BE2C (cell line): ENCODE measurements around the gene H2AZ2.
"Not testable (repeated sequence)": the region's sequence is repeated elsewhere in the genome, so short reads cannot be mapped to it uniquely, and the experiment has no call there.

Source experiments
- DNase-seq: peaks from one replicate; pipeline ENCODE4 v3.0.0-alpha.2; 2020
- H3K27me3 ChIP-seq: fragments of 250-450 bp; sonication (Bioruptor Pico); 2 replicates; pipeline ENCODE4 v1.5.1; 2020; ENCODE audit warnings: mild to moderate bottlenecking
- H3K36me3 ChIP-seq: fragments of 250-450 bp; sonication (Bioruptor Pico); 2 replicates; pipeline ENCODE4 v1.5.1; 2020; ENCODE audit warnings: mild to moderate bottlenecking
- H3K4me1 ChIP-seq: fragments of 250-450 bp; sonication (Bioruptor Pico); 2 replicates; pipeline ENCODE4 v1.5.1; 2020
- H3K4me3 ChIP-seq: 2 replicates; pipeline ENCODE4 v1.5.1; 2011; ENCODE audit warnings: low read depth, low read length
- H3K9me3 ChIP-seq: fragments of 250-450 bp; sonication (Bioruptor Pico); 2 replicates; pipeline ENCODE4 v1.5.1; 2020
- TF ChIP-seq, protein P1 (sequence below): IDR thresholded peaks from 2 replicates; pipeline ENCODE4 v1.5.1; 2012; ENCODE audit warnings: mild to moderate bottlenecking, low read depth, low read length

The H2AZ2 gene

DNA sequence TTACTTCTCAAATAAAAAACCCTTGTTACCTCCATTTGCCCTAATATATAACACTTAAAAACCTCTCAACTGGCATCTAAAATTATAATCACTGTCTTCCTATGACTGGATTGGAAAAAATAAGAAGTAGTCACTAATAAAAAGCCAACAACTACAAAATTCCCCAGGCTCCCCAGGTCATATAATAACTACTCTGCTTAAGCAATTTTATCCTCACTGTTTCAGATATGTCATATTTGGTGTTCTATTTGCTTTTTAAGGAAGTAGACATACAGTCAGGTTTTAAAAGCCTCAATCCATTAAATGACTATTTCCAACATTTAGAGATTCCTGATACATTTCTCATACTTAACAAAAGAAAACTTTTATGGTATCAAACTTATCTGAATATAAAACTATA, 2.4 kb downstream of the H2AZ2 start:
- no peaks in the 10 kb centered on the region for H3K9me3 ChIP-seq
- TF ChIP-seq, protein P1, sequence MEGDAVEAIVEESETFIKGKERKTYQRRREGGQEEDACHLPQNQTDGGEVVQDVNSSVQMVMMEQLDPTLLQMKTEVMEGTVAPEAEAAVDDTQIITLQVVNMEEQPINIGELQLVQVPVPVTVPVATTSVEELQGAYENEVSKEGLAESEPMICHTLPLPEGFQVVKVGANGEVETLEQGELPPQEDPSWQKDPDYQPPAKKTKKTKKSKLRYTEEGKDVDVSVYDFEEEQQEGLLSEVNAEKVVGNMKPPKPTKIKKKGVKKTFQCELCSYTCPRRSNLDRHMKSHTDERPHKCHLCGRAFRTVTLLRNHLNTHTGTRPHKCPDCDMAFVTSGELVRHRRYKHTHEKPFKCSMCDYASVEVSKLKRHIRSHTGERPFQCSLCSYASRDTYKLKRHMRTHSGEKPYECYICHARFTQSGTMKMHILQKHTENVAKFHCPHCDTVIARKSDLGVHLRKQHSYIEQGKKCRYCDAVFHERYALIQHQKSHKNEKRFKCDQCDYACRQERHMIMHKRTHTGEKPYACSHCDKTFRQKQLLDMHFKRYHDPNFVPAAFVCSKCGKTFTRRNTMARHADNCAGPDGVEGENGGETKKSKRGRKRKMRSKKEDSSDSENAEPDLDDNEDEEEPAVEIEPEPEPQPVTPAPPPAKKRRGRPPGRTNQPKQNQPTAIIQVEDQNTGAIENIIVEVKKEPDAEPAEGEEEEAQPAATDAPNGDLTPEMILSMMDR, result no peak
- H3K27me3 ChIP-seq, result no peaks in the 10 kb centered on the region
- no peak for DNase-seq
- H3K36me3 ChIP-seq, result peaks cover 24% of the 10 kb centered on the region
- peak overlapping the region; percentile 94 for H3K4me3 ChIP-seq
- no peaks in the 10 kb centered on the region for H3K4me1 ChIP-seq

DNA sequence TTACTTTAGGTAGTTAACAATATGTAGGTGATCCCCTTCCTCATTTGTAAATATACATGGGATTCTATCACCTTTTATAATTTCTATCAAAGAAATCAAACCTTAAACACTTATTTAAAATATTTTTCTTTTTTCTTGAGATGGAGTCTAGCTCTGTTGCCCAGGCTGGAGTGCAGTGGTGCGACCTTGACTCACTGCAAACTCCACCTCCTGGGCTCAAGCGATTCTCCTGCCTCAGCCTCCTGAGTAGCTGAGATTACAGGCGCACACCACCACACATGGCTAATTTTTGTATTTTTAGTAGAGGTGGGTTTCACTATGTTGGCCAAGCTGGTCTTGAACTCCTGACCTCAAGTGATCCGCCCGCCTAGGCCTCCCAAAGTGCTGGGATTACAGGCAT, 4.4 kb downstream of the H2AZ2 start:
- not testable (repeated sequence) for H3K27me3 ChIP-seq, H3K4me1 ChIP-seq, H3K9me3 ChIP-seq, DNase-seq, H3K4me3 ChIP-seq
- H3K36me3 ChIP-seq, result peaks cover 37% of the 10 kb centered on the region

DNA sequence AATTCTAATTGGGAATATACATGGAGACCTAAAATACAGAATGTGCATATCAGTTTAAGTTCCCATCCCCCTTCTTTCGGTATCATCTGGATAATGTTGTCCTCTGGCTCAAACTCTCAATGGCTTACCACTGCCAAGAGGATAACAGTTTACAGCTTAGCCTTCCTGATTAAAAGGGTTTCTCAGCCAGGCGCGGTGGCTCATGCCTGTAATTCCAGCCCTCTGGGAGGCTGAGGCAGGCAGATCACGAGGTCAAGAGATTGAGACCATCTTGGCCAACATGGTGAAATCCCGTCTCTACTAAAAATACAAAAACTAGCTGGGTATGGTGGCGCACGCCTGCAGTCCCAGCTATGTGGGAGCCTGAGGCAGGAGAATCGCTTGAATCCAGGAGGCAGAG, 5.2 kb downstream of the H2AZ2 start:
- peaks cover 42% of the 10 kb centered on the region for H3K36me3 ChIP-seq
- not testable (repeated sequence) for DNase-seq, H3K4me3 ChIP-seq, H3K4me1 ChIP-seq, H3K27me3 ChIP-seq, H3K9me3 ChIP-seq

DNA sequence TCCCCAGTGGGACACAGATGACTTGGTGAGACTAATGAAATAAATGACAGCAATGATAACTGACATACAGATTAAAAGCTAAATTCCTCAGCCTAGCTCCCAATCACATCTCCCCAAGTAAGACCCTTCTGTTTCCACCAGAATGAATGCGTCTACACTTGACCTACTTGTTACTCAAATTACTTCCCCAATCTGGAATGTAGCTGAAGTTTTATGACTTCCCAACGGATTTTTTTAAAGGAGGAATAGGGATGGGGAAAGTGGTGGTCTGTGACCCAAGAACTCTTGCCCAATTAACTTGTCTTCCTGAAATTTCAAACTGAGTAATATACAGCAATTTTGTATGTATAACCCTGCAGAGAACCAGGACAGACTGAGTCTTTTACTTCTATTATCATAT, 9.1 kb downstream of the H2AZ2 start:
- no peaks in the 10 kb centered on the region for H3K27me3 ChIP-seq
- H3K9me3 ChIP-seq, result no peaks in the 10 kb centered on the region
- TF ChIP-seq, protein P1, result no peak
- H3K4me3 ChIP-seq, result no peak overlapping the region
- no peak for DNase-seq
- H3K36me3 ChIP-seq, result peaks cover 68% of the 10 kb centered on the region
- no peaks in the 10 kb centered on the region for H3K4me1 ChIP-seq

DNA sequence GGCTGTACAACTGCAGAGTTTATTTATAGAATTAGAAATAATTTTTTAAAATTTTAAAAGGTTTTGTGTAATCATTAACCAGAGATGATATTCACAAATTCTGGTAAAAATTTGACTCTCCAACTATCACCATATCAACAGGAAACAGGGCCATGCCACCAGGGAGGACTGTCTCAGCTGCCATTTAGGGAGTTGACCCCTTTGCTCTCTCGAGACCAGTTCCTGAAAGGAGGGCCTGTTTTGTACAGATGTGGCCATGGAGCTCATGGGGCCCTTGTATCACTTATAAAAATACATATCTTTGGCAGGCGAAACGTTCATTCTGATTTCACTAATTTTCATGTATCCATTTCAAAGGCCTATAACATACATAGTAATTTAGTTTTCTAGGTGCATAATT, 20.3 kb downstream of the H2AZ2 start:
- Histone ChIP-seq H3K4me3 (no peak overlapping the region), H3K36me3 (peaks cover 69% of the 10 kb centered on the region), H3K9me3 (no peaks in the 10 kb centered on the region), H3K4me1 (no peaks in the 10 kb centered on the region), H3K27me3 (no peaks in the 10 kb centered on the region)
- TF ChIP-seq, protein P1, result no peak
- DNase-seq, result no peak

DNA sequence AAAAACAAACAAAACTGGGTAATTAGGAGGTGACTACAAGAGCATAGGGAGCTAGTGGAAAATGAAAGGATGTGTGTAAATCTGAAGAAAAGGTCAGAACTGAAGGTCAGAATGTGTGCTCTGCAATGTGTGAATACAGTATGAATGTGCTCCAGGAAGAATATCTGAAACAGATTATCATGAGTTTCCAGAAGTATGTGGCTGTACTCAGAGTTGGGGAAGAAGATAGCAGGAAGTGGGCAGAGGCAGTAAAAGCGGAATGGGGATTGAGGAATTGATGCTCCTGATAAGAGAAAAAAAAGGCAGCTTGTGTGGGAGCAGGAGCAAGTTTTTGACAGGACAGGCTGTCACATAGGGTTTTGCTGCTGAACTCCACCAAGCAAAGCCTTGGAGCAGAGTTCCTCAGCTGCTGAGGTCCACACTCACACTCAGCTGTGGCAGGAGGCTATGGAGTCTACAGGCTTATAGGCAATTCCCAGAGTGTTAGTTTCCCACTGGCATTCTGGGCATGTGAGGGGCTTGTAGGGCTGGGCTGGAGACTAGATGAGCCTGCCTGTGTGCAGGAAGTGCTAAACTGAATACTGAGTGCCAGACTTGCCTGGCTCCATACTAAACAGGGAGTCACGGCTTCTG, 22.9 kb downstream of the H2AZ2 start:
- TF ChIP-seq, protein P1, result no peak
- no peaks in the 10 kb centered on the region for H3K9me3 ChIP-seq
- DNase-seq, result no peak
- no peaks in the 10 kb centered on the region for H3K4me1 ChIP-seq
- H3K36me3 ChIP-seq, result peaks cover 48% of the 10 kb centered on the region
- H3K27me3 ChIP-seq, result no peaks in the 10 kb centered on the region
- no peak overlapping the region for H3K4me3 ChIP-seq

DNA sequence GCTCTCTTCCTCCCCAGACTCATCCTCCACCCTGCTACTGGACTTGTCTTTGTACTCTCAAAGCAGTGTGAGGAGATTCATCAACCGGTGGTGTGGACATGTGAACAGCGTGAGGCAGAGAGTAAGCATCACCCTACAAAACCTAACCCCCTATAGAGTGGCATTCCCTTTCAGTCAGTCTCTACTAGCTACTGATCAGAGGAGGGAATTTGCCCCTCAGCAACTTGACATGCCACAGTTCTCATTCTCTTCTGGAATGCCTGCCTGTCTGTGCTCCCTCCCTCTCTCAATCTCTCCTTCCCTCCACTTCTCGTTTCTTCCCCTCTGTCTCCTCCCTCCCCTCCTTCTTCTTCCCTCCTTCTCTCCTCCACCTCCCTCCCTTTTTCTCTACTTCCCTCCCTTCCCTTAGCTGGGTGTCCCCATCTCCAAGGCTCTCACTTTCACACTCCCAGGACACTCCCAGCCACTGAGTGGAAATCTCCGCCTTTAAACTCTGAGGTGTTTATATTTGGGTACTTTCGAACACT, 24.6 kb downstream of the H2AZ2 start:
- no peak for DNase-seq
- H3K9me3 ChIP-seq, result no peaks in the 10 kb centered on the region
- H3K36me3 ChIP-seq, result peaks cover 33% of the 10 kb centered on the region
- H3K27me3 ChIP-seq, result no peaks in the 10 kb centered on the region
- no peaks in the 10 kb centered on the region for H3K4me1 ChIP-seq
- TF ChIP-seq, protein P1, result no peak
- no peak overlapping the region for H3K4me3 ChIP-seq
